ENCODE measurements around the gene SLC25A12.

GRCh38 chr2:171878481-171878993 is 15.5 kb downstream of the SLC25A12 start:
- TF ChIP-seq CTCF (IDR thresholded peaks at IDR 0.05; ENCODE audit: borderline replicate concordance, extremely low read depth, low read length, poor library complexity, severe bottlenecking), result no peak
- no peak for TF ChIP-seq EZH2 (IDR thresholded peaks at IDR 0.05; ENCODE audit: borderline replicate concordance, low read depth, low read length, severe bottlenecking)

Data from DND-41 (cell line).